GM20431 (cell line): ENCODE measurements around the gene POLD2.

Experiments used
- in situ Hi-C: fragments of 300-500 bp; cut with MseI, MboI; formaldehyde crosslinking; loops from one replicate; pipeline ENCODE4 v1.15.0; 2020; ENCODE audit warnings: low sequenced_read_pairs; ENCODE audit not compliant: unreplicated experiment

Gene POLD2

DNA sequence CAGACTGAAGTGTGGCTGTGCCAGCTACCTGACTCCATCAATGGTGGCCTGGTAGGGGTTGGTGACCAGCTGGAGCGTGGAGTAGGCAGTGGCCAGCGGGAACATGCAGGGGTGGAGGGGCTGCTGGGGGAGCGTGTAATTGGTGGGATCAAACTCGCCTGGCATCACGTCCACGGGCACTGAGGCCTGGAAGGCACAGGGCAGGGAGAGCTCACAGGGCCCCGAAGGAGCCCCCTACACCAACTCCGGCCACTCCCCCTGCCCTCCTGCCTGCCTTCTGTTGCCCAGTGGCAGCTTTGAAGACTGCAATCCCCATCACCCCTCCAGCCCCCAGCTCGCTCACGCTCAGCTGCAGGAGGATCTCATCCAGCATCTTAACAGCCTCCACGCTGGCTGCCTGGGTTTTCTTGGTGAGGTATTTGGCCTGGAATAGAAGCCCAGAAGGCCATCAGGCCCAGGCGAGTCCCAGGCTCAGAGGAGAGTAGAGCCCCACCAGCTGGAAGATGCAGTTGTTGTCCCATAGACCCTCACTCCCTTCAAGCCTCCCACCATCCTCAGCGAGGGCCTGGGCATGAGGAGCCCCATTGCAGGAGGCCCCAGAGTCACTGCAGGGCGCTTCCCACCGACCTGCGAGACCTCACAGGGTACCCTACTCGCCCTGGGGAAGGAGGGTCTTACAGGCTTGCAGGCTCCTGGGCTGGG lies 7.1 kb downstream of the POLD2 start:
- in situ Hi-C loops = no loop called here

DNA sequence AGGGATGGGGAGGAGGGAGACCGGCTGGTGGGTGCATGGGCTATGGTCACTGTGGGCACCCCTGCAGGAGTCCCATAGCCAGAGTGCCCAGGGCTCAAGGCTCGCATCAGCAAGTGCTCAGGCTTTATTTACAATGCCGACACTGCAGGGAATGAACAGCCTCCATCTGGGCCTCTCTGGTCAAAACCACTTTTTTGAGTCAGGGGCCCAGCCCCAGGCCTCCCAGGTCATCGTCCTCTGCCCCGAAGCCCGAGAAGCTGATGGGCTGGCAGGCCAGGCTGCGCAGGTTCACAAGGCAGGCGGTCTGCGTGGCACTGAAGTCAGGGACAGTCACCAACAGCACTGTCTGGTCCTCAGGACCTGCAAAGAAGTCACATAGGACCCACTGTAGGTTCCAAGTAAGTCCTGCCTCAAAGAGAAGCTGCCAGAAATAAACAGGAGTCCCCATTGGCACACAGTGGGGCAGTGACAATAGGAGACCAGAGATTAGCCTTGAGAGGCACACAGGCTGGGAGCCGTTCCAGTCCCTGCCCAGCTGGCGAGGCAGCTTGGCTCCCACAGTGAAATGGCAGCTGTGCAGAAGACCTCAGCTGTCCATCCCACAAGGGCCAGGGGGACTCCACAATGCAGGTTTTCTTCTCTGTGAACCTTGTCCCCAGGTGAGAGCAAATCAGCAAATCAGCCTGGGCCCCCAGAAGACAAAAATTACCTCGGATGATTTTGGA lies 8.6 kb downstream of the POLD2 start:
- in situ Hi-C loops = no loop called here

DNA sequence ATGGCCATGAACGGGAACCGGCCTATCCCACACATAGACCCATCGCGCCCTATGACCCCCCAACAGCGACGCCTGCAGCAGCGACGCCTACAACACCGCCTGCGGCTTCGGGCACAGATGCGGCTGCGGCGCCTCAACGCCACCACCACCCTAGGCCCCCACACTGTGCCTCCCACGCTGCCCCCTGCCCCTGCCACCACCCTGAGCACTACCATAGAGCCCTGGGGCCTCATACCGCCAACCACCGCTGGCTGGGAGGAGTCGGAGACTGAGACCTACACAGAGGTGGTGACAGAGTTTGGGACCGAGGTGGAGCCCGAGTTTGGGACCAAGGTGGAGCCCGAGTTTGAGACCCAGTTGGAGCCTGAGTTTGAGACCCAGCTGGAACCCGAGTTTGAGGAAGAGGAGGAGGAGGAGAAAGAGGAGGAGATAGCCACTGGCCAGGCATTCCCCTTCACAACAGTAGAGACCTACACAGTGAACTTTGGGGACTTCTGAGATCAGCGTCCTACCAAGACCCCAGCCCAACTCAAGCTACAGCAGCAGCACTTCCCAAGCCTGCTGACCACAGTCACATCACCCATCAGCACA lies 9.5 kb downstream of the POLD2 start:
- in situ Hi-C loops = no loop called here

DNA sequence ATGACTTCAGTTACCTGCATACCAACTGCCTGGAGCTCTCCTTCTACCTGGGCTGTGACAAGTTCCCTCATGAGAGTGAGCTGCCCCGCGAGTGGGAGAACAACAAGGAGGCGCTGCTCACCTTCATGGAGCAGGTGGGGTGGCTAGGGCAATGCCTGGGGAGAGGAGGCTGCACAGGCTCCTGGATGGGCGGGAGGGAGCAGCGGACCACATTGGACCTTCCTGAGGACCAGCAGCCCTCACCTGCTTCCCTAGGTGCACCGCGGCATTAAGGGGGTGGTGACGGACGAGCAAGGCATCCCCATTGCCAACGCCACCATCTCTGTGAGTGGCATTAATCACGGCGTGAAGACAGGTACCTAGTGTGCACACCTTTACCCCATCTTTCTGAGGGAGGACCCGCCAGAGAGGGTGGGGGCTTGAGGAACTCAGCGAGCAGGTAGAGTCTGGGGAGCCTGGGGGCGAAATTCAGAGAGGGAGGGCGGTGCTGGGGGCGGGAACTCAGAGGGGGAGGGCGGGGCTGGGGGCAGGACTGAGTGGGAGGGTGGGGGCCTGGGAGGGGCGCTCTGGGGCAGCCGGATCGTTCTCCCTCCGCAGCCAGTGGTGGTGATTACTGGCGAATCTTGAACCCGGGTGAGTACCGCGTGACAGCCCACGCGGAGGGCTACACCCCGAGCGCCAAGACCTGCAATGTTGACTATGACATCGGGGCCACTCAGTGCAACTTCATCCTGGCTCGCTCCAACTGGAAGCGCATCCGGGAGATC lies 10.2 kb downstream of the POLD2 start:
- in situ Hi-C loops = no loop called here

DNA sequence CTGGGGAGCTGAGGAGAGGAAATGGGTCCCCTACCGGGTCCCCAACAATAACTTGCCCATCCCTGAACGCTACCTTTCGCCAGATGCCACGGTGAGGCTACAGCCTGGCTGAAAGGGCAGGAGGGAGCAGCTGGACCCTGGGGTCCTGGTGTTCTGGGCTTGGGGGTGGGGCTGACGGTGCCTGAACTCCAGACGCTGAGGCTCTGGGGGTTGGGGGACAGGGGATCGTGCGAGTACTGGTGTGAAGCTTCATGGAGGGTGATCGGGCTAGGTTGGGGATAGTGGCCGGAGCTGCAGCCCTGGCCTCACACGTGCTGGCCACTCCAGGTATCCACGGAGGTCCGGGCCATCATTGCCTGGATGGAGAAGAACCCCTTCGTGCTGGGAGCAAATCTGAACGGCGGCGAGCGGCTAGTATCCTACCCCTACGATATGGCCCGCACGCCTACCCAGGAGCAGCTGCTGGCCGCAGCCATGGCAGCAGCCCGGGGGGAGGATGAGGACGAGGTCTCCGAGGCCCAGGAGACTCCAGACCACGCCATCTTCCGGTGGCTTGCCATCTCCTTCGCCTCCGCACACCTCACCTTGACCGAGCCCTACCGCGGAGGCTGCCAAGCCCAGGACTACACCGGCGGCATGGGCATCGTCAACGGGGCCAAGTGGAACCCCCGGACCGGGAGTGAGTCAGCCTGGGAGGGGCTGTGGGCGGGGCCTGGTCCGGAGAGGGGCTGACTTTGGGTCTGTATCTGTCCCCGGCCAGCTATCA lies 10.9 kb downstream of the POLD2 start:
- in situ Hi-C loops = no loop called here

DNA sequence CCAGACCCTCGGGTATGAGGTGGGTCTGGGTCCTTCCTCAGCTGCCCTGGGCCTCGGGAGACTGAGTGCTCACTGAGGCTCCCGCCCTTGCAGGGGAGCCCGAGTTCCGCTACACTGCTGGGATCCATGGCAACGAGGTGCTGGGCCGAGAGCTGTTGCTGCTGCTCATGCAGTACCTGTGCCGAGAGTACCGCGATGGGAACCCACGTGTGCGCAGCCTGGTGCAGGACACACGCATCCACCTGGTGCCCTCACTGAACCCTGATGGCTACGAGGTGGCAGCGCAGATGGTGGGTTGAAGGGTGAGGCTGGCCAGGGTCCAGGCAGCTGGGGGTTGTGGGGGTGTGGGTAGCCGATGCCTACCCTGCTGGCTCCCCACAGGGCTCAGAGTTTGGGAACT lies 11.6 kb downstream of the POLD2 start:
- in situ Hi-C loops = no loop called here

DNA sequence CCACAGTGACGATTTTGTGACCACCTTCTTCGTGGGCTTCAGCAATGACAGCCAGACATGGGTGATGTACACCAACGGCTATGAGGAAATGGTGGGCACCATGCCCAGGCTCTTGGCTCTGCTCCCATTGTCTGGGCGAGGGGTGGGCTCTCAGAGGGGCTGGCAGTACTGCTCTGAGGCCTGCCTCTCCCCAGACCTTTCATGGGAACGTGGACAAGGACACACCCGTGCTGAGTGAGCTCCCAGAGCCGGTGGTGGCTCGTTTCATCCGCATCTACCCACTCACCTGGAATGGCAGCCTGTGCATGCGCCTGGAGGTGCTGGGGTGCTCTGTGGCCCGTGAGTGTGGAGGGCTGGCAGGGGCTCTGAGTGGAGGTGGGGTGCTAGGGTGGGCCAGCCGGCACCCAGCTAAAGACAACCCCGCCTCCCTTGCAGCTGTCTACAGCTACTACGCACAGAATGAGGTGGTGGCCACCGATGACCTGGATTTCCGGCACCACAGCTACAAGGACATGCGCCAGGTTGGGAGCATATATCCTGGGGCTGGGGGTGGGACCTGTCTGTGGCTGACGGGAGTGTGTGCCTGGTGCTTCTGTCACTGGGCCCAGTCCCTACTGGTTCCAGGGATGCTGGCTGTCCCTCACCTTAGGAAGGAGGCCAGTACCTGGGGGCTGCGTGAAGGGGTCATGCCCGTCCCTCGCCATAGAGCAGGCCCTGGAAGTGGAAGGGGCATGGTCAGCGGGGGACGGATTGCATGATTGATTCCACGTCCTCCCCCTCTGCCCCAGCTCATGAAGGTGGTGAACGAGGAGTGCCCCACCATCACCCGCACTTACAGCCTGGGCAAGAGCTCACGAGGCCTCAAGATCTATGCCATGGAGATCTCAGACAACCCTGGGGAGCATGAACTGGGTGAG lies 12.4 kb downstream of the POLD2 start:
- in situ Hi-C loops = no loop called here

DNA sequence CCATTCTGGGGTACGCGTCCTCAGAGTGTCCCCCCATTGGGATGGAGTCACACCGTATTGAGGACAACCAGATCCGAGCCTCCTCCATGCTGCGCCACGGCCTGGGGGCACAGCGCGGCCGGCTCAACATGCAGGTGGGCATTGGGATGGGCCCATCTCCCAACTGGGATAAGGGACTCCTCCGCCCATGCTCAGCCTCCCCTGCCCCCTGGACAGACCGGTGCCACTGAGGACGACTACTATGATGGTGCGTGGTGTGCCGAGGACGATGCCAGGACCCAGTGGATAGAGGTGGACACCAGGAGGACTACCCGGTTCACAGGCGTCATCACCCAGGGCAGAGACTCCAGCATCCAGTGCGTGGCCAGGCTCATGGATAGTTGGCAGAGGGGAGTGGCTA lies 13.4 kb downstream of the POLD2 start:
- in situ Hi-C loops = no loop called here

DNA sequence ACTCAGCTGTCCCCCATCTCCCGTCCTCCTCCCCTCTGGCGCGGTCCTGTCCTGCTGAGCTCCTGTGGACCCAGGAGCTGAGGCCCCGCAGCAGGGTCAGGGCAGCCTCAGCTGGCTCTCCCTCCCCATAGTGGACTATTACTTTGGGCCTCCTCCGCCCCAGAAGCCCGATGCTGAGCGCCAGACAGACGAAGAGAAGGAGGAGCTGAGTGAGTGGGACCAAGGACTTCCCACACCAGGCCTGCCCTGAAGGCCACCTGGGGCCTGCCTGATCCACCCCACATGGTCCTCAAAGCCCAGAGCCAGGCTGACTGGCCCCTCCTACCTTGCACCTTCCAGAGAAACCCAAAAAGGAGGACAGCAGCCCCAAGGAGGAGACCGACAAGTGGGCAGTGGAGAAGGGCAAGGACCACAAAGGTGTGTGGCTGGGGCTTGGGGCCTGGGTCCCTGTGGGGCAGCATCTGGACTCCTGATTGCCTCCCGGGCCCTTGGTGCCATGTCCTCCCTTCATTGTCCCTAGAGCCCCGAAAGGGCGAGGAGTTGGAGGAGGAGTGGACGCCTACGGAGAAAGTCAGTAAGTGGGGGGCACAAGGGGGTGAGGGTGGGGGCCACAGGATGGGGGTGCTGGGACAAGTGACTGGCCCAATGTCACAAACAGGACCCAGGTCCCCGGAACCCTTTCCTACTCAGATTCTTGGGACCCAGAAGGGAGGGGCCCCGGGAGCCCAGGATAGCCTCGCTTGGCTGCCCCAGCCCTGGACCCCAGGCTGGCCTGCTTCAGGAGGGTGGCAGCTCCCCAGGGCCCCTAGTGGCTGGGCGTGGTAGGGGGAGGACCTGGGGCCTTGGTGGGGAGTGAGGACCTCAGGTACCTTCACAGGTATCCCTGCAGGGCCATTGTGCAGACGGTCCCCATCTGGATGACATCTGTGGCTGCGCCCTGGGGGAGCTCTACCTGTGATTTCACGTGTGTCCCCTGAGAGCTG lies 14.3 kb downstream of the POLD2 start:
- in situ Hi-C loops = no loop called here

DNA sequence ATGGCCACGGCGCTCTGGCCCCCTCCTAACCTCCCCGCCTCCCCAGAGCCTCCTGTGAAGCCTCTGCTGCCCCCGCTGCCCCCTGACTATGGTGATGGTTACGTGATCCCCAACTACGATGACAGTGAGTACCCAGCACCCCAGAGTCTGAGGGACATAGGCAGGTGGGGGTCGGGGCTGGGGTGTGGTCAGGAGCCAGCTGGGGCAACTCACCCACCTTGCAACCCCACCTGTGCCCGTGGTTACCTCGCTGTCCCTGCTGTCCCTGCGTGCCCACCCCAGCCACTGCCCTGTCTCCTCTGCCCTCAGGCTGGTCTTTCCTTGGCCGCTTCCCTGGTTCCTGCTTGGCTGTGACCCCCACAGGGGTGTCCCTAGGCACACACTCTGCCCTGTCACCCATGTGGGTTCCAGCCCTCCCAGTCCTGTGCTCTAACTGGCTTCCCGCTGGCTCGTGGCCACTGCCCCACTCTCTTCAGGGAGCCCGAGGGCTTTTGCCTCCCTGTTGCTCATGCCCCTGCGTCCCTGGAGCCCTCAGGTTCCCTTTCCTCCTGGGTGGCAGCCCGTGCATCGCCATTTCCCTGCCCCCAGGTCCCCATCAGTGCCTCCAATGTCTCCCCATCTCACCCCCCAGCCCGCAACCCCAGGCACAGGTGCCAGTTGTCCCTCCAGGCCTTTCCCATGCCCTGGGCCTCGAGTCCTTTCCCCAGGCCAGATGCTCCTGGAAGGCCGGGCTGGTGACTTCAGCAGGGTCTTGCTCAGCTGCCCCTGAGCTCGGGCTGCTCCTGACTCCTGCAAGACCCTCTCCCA lies 15.2 kb downstream of the POLD2 start:
- in situ Hi-C loops = no loop called here

DNA sequence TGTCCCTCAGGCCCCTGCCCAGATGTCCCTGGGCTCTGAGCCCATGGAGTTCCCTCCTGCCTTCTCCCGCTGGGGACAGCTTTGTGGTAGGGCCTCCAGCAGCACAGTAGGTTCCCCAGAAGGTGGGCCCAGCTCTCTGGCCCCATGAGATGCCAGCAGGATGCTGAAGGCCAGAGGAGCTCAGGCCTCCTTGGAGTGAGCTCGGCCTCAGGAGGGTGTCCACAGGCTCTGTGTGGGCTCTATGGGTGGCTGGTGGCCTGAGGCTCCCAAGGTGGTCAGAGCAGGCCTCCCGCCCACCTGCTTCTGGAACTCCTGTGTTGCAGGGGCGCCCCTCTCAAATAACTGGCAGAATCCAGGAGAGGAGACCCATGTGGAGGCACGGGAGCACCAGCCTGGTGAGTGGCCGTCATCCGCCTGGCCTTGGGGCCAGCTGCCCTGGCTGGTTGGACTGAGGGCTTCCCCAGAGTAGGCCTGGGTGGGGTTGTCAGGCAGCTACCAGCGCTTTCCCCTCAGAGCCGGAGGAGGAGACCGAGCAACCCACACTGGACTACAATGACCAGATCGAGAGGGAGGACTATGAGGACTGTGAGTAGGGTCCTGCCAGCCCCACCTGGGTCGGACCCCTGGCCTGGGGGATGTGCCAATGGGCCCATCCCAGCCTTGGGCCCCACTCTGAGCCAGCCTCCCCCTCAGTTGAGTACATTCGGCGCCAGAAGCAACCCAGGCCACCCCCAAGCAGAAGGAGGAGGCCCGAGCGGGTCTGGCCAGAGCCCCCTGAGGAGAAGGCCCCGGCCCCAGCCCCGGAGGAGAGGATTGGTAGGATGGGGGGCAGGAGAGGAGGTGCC lies 16.0 kb downstream of the POLD2 start:
- in situ Hi-C loops = no loop called here

DNA sequence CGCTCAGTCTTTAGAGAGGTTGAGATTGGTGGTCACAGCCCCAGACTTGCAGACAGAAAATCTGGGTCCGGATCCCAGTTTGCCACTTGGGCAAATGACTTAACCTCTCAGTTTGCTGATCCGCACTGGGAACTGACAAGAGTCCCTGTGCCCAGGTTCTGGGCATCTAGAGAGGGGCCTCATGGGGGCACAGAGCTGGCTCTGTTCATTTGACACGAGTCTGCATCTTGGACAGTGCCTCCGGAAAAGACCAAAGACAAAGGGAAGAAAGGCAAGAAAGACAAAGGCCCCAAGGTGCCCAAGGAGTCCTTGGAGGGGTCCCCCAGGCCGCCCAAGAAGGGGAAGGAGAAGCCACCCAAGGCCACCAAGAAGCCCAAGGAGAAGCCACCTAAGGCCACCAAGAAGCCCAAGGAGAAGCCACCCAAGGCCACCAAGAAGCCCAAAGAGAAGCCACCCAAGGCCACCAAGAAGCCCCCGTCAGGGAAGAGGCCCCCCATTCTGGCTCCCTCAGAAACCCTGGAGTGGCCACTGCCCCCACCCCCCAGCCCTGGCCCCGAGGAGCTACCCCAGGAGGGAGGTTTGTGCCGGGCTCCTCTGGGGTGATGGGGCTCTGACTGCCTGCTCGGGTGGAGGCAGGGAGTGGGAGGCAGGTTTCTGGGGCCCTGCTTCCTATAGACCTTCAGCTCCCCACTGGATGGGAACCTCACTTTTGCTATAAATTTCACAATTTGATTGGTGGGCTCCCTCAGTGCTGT lies 16.9 kb downstream of the POLD2 start:
- in situ Hi-C loops = no loop called here

DNA sequence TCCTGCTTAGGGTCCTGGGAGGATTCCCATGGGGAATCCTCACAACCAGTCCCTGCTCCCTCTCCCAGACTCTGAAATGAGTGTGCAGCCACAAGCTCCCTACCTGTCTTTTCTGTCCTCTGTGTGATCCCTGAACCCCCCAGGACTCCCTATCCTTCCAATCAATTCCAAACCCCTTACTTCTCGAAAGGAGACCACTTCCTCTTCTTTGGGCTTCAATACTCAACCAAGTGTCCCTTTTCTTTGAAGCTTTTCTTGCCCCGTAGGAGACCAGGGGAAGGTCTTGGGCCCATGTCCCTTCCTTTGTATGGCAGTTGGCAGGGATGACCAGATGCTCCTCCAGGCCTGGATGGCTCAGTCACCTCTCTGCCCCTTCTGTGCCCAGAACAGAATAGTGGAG lies 17.5 kb downstream of the POLD2 start:
- in situ Hi-C loops = no loop called here

DNA sequence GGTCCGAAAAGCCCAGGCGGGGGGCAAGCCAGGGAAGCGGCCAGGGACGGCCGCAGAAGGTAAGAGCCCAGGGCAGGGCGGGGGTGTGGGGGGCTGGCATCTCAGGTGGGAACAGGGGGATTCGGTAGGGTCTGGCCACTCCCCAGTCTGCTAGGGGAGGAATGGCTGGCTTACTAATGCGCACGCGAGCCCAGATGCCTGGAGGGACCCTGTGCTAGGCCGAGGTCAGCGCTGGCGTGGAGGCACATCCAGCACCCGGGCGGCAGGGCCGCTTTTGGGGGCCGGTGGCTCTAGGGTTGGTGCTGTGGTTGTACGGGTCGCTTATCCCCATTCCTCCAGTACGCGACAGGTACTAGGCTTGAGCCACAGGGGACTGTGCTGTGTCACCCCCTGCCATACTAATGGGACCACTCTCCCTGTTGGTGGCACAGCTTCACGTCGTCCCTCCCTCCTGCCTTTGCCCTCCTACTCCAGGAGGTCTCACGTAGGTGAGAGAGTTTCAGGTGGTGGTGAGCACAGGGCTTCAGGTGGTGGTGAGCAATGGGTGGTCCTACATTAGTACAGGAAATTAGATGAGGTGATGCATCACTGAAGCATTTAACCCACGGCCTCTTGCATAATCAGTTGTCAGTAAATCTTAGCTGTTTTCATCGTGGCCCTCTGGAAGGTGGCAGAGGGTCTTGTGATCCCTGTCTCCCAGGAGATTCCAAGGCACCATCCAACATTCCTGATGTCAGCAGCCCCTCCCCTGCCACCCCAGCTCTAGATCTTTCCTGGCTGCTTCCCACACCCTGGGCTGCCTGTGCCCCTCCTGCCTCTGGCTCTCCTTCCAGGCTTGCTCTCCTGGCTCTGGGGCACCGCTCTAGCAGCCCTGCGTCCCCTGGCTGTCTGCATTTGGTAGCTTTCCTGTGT lies 18.2 kb downstream of the POLD2 start:
- in situ Hi-C loops = no loop called here
